ENCODE measurements around the gene NSMCE3. TPM values are rescaled to one million over a fixed set of nuclear protein-coding genes. Genes with fewer than 3 reads are reported as not detected.

The NSMCE3 gene
- total and polyA plus RNA-seq, 2 experiments from 2014 or later, result 15.0 to 16.3 TPM

GRCh38 chr15:29242456-29243242, 27.0 kb downstream of the NSMCE3 start:
- TF ChIP-seq EZH2 (IDR thresholded peaks at IDR 0.05; ENCODE audit: borderline replicate concordance) (no peak), EZH2phosphoT487 (IDR thresholded peaks at IDR 0.05; ENCODE audit: low read depth, severe bottlenecking, unreplicated experiment) (no peak), CTCF (IDR thresholded peaks at IDR 0.05; ENCODE audit: poor library complexity) (no peak)
- H3K9me2 ChIP-seq (replicated peaks; ENCODE audit: insufficient read depth), result no peaks in the 10 kb centered on the region
- H3K9me3 ChIP-seq (ENCODE audit: low read depth), result no peaks in the 10 kb centered on the region
- 78% methylated on average over 16 of the region's 16 CpGs for WGBS (ENCODE audit: low lambda C conversion rate, missing lambda C conversion rate)
- no peaks in the 10 kb centered on the region for H3K79me2 ChIP-seq
- H3K4me1 ChIP-seq (ENCODE audit: insufficient read depth), result no peaks in the 10 kb centered on the region
- DNase-seq (ENCODE audit: low spot score), result peak; percentile 13
- H3K36me3 ChIP-seq (replicated peaks; ENCODE audit: insufficient read depth, low read depth), result no peaks in the 10 kb centered on the region
- no peak overlapping the region for H2AFZ ChIP-seq
- no peak overlapping the region for H3K4me2 ChIP-seq
- H3K27ac ChIP-seq, result no peak overlapping the region
- no peaks in the 10 kb centered on the region for H3K27me3 ChIP-seq
- H4K20me1 ChIP-seq (ENCODE audit: insufficient read depth, poor library complexity, severe bottlenecking), result no peaks in the 10 kb centered on the region
- no peak overlapping the region for H3K4me3 ChIP-seq

- Histone ChIP-seq H3K27ac (no peak overlapping the region), H3K79me2 (no peaks in the 10 kb centered on the region), H3K4me2 (no peak overlapping the region), H3K27me3 (no peaks in the 10 kb centered on the region), H3K9me2 (replicated peaks; ENCODE audit: insufficient read depth) (no peaks in the 10 kb centered on the region), H4K20me1 (ENCODE audit: insufficient read depth, poor library complexity, severe bottlenecking) (no peaks in the 10 kb centered on the region), H3K36me3 (replicated peaks; ENCODE audit: insufficient read depth, low read depth) (no peaks in the 10 kb centered on the region), H3K4me1 (ENCODE audit: insufficient read depth) (no peaks in the 10 kb centered on the region), H3K9me3 (ENCODE audit: low read depth) (no peaks in the 10 kb centered on the region), H2AFZ (no peak overlapping the region), H3K4me3 (no peak overlapping the region)
- 100% methylated on average over 1 of the region's 1 CpG for WGBS (ENCODE audit: low lambda C conversion rate, missing lambda C conversion rate)
- DNase-seq (ENCODE audit: low spot score), result no peak
- TF ChIP-seq EZH2phosphoT487 (IDR thresholded peaks at IDR 0.05; ENCODE audit: low read depth, severe bottlenecking, unreplicated experiment) (no peak), EZH2 (IDR thresholded peaks at IDR 0.05; ENCODE audit: borderline replicate concordance) (no peak), CTCF (IDR thresholded peaks at IDR 0.05; ENCODE audit: poor library complexity) (no peak)
Measured at GRCh38 chr15:29241207-29241606, 28.4 kb downstream of the NSMCE3 start.

GRCh38 chr15:29239395-29239794, 30.2 kb downstream of the NSMCE3 start:
- Histone ChIP-seq H2AFZ (no peak overlapping the region), H3K4me1 (ENCODE audit: insufficient read depth) (no peaks in the 10 kb centered on the region), H3K27ac (no peak overlapping the region), H3K27me3 (no peaks in the 10 kb centered on the region), H3K4me2 (no peak overlapping the region), H3K79me2 (no peaks in the 10 kb centered on the region), H3K9me3 (ENCODE audit: low read depth) (no peaks in the 10 kb centered on the region), H3K9me2 (replicated peaks; ENCODE audit: insufficient read depth) (no peaks in the 10 kb centered on the region), H4K20me1 (ENCODE audit: insufficient read depth, poor library complexity, severe bottlenecking) (no peaks in the 10 kb centered on the region), H3K4me3 (no peak overlapping the region), H3K36me3 (replicated peaks; ENCODE audit: insufficient read depth, low read depth) (no peaks in the 10 kb centered on the region)
- 49% methylated on average over 3 of the region's 3 CpGs for WGBS (ENCODE audit: low lambda C conversion rate, missing lambda C conversion rate)
- DNase-seq (ENCODE audit: low spot score), result no peak
- TF ChIP-seq EZH2phosphoT487 (IDR thresholded peaks at IDR 0.05; ENCODE audit: low read depth, severe bottlenecking, unreplicated experiment) (no peak), EZH2 (IDR thresholded peaks at IDR 0.05; ENCODE audit: borderline replicate concordance) (no peak), CTCF (IDR thresholded peaks at IDR 0.05; ENCODE audit: poor library complexity) (no peak)

Measured in hepatocyte (in vitro differentiated cells).